HG02884 (cell line): ENCODE measurements around the gene XPNPEP1.

Experiments
- ATAC-seq: cut with Tn5 transposase; IDR thresholded peaks from one replicate; pipeline ENCODE4 v1.9.1; 2021; ENCODE audit warnings: mild to moderate bottlenecking, moderate library complexity; ENCODE audit not compliant: unreplicated experiment

The XPNPEP1 gene

DNA sequence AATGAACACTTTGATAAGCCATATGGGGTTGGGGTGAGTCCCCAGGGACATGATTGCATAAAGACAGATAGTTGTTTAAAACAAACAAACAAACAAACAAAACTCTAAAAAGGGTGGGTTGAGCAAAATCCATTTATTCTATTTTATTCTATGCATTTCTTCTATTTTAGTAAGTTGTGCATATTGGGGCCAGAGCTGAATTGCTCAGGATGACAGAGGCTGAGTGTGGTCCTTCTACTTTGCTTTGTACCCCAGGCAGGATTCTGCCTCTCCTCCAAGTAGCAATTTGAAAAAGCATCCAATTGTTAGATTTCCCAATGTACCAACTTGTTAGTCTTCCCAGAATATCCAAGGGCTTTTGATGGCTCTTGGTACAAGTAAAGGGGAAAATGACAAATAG is 29.2 kb upstream of the XPNPEP1 start:
- no peak for ATAC-seq

DNA sequence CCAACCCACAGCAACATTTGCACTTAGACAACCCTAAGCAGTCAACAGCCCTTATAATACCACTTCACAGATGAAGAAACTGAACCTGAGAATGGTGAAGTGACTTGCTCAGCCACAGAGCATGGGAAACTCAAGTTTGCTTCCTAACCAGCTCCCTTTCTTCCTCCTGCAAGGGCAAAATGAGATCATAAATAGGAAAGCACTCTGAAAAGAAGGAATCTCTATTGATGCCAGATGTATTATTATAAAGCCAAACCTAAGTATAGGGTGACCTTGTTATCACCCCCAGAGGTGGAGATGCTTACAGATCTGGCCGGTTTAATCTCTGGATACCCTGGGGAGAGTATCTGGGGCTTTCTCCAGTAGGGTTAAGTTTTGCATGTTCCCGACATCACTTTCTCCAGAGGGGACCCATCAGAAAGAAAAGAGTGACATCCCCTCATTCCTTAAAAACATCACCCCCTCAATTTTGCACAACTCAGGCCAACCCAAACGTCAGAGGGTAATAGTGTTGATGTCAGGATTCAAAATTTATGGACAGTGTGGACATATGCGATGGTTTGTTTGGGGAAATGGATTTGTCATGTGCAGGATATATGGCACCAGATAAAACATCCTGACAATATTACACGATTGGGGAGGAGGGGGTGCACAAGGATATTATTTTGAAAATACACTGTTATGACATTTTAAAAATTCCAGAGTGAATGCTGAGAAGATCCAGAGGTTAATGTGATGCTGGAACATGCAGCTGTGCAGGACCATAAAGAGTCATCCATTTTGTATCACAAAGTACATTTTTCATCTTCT is 24.0 kb upstream of the XPNPEP1 start:
- ATAC-seq: no peak

DNA sequence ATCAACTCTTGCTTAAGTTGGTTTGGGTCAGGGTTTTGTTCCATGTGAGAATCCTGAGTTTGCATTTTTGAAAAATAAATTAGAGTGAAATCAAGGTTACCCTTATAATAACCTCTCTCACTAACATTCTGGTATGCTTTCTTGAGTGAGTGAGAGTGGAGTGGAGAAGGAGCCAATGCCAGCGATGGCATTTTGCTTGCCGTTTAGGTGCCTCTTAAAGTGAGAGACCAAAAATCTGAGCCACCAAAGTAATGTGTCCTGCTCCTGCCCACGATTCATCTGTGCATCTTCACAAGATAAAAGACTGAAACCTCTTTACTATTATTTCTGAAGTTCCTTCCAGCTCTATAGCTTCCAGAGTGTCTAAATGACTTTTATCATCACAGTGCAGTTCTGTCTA is 23.4 kb upstream of the XPNPEP1 start:
- no peak for ATAC-seq

DNA sequence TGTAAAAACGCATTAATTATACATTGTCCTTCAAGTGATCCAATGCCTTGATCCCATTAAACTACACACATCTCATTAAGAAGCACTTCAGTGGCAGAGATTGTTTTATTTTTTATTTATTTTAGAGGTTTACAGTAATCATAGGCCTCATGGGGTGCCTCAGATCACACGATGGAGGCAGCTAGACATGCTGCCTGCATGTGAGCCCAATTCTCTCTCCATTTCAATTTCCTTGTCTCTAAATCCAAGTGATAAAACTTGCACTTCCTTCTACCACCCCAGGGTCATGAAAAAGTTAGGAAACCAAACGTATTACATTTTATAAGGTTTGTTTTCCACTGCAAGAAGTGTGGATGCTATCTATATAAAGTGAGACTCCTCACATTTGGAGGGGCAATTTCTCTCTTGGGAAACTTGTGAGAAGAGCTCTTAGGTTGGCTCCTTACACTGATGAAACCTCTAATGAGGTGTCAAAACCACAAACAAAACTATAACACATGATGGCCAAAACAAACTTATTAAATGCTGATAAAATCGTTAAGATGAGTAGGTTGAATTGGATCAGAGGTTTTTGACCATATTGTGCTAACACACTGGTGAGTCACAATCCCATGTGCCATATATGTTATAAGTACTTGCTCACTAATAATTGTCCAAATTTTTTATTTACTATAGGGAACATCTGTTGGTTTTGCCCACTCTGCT is 22.3 kb upstream of the XPNPEP1 start:
- ATAC-seq: no peak

DNA sequence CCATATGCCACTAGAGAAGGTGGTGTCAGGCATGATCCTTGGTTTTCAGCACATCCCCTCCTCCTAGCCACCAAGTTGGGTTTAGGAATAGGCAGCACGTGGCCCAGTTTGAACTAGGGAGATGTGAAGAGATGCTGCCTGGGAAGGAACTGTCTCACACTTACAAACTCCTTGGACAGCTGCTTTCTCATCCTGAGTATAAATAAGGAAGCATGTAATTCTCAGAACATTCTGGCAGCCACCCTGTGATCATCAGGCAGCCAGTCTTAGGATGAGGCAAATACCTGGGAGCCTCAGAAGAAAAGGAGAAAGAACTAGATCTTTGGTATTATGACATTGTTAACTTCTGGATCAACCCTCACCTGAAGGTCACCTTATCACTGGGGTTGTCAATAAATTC is 21.3 kb upstream of the XPNPEP1 start:
- no peak for ATAC-seq

DNA sequence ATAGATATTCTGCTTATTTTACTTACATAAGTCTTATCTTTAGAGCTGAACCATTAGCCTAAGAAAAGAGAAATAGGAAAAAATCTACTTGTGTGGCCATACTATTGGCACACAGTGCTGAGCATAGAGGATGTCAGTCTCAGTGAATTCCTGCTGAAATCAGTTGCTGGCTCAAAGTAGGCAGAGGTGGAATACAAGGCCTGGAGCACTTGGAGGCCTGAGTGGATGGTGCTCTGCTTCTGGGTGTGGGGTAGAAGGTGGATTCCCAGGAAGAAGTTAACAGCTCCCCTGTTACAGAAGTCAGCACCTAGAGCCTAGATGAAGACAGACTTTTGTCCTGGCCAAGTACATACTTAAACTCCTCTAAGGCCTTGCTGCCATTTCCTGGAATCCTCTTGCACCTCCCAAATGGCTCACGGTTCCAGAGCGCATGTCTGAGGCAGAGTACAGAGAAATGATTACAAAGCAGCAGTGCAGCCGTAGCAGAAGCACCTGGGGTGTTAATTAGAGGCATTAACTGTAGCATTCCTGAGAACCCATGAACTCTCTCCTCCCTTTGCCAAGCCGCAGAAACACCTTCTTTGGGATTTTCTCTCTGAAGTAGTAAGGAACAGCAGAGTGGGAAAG is 18.0 kb upstream of the XPNPEP1 start:
- no peak for ATAC-seq

DNA sequence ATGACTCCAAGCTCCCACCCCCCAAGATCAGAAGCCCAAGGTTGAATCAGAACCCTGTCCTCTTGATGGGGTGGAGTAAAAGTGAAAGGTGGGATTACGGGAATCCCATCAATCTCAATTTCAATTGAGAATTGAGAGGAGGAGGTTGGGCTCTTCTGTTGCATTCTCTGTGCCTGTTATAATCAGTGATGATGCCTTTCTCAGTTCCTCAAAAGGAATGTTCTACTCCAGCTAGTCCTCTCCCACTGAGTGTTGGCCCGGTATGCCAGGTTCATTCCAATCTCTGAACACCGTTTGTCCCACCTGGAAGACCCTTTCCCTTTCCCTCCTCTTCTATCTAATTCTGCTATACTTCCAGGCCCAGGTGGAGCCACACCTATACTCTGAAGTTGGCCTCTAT is 17.2 kb upstream of the XPNPEP1 start:
- ATAC-seq: no peak

DNA sequence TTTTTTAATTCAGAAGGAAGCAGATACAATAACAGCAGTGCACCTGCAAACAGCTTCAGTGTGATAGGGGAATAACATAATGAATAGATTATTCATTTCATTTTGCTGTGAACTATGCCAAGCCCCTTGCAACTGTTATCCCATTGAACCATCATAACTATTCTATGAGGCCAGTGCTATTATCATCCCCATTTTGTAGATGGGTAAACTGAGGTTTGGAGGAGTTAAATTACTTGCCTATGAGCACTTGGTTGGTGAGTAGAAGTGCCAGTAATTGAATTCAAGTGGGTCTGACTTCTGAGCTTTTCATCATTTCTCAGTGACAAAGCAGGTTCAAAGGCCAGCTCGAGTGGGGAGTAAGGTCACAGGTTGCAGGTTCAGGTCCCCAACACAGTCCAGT is 16.8 kb upstream of the XPNPEP1 start:
- no peak for ATAC-seq

DNA sequence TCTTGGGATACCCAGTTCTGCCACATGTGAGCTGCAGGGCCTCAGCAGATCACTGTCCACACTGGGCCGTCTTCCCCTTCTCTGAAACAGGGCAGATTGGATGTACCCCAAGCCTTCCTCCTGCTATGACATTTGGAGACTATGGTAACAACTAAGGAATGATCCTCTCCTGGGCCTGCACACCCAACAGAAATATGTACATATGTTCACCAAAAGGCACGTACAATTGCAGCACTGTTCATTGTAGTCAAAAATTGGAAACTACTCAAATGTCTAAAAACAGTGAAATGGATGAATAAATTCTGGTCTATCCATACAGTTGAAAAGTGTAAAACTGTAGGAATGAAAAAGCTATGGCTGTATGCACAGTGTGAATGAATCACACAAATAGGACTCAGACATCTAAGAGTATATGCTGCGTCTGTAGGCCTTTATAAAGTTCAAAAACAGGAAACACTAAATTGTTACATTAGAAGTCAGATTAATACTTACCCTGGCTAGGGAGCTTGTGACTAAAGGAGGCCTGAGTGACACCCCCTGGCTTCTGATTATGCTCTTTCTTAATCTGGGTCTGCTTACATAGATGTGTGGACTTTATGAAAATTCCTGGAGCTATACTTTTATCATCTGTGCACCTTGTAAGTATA is 16.1 kb upstream of the XPNPEP1 start:
- no peak for ATAC-seq

DNA sequence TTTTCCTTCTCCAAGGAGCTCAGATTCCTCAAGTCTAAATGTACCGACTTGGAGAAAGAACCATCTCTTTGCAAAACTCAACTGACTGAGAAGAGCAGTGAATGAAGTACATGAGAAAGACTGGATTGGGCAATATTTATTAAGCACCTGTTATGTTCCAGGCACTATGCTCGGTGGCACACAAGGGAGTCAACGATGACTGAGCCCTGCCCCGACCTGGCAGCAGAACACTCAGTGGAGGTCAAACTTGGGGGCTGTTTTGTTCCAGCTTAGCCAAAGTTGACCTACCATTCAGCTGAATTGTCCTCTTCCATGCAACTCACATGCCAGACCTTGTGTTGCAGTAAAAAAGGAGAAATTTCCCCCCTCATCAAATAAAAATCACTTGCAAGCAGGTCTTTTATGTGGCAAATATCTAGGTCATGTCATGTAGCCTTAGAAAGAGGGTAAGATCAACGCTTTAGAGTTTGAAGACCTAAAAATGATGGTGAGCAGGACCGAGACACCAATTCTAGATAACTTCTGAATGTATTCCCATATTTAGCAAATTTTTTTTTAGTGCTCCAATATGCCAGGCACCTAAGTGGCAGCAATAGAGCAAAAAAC is 14.3 kb upstream of the XPNPEP1 start:
- no peak for ATAC-seq

DNA sequence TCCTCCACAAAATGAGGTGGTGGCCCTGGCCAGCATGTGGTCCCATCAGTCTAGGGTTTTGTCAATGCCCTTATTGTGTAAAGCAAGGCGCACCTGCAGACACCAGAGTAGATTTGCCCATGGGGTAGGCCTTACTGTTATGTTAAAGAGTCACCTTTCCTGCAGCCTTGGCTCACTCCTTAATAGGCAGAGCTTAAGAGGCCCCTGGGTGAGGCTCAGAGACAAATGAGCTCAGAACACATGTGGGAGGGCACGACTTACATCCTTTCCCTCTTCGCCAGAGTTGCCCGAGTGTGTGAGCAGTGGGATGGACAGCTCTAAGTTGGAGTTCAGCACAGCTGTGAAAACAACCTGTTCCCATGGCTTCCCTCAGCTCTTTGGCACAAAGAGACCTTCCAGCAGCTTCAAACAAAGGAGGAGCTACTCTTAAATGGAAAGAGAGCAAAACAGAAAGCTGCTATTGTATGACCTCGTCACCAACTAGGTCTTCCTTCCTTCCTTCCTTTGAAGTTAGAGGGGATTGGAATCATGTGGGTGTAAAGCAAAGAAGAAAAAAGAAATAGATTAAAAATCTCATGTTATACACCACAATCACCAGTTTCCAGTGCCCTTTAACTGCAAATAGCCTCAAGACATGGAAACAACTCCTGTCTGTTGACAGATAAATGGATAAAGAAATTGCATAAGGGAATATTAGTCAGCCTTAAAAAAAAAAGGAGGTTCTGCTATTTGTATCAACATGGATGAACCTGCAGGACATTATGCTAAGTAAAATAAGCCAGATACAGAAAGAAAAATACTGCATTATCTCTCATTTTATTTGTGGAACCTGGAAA is 11.9 kb upstream of the XPNPEP1 start:
- ATAC-seq: no peak

DNA sequence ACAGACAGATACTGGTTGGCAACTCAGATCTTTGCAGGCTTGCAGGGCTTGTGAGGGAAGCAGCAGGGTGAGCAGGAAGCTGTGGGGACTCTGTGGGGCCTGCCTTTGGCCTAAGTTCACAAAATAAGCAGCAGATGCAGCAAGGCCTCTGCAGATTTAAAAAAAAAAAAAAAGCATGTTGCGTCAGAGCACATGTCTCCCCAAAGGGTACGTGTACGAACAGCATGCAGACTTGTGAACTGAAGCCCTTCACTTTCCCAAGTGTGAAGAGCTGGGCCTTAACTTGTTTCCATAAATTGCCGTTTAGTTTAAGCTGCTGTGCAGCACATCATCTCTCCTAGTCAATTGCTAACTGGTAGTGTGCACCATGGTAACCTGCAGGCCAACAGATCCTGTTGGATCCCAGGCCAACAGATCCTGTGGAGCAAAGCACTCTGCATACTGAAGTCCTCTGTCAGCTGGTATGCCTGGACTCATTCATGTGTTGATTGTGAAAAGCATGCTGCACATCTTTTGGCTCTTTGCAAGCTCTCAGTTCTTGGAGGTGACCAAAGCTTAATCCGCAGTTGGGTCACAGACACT is 10.8 kb upstream of the XPNPEP1 start:
- ATAC-seq: no peak

DNA sequence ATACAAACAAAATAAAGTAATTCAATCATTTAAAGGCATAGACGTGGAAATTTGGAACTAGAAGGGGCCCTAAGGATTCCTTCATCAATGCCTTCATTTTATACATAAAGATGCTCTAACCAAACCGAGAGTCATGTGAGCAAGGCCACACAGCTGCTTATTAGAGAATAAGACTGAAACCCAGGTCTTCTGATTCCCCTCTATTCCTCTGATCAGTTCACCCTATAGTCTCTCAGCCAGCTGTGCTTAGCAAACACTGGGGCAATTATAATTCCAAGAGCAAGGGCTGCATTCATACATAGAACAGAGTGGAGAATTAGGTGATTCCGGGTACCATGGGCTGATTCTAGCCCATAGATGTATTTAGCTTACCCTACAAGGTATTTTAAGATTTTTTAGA is 9.7 kb upstream of the XPNPEP1 start:
- no peak for ATAC-seq

DNA sequence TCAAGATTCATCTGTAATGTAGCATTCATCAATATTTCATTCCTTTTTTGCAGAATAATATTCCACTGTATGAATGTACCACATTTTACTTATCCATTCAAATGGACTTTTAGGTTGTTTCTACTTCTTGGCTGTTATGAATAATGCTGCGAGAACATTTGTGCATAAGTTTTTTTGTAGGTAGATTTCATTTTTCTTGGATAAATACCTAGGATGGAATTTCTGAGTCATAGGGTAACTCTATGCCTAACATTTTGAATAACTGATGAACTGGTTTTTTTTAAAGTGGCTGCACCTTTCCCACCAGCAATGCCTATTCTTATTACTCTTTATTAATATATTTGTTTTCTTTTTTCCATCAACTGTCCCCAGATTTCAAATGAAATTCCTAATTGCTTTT is 9.1 kb upstream of the XPNPEP1 start:
- ATAC-seq: no peak

DNA sequence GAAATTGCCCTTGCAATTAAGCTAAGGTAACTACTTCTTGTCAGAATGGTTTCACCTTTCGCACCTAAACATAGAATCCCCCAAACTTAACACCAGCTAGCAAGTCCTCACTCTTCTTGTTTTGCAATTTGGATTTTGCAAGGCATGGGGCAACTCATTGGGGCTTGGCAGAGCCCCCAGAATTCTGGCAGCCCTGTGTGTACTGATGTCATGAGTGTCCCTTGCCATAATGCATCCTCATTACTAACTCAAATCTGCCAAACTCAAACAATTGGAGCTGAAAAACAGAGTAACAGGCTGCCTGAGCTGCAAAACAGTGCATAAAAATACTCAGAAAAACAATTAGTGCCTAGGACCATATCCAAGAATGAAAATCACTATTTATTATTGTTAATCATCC is 7.9 kb upstream of the XPNPEP1 start:
- ATAC-seq: no peak

DNA sequence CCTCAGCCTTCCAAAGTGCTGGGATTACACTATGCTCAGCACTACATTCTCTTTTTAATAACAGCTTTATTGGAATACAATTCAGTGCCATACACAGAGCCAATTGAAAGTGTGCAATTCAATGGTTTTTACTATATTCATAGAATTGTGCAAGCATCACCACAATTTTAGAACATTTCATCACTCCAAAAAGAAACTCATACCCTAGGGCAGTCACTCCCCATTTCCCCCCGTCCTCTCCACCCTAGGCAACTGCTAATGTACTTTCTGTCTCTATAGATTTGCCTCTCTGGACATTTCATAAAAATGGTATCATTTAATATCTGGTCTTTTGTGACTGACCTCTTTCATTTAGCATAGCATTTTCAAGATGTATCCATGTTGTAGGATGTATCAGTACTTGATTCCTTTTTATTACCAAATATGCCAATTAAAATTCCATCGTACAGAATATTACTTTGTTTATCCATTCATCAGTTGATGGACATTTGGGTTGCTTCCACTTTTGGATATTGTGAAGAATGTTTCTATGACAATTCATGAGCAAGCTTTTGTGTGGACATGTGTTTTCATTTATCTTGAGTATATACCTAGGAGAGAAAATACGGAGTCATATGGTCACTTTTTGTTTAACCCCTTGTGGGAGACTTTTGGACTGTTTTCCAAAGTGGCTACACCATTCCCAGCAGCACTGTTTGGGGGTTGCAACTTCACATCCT is 6.3 kb upstream of the XPNPEP1 start:
- no peak for ATAC-seq

DNA sequence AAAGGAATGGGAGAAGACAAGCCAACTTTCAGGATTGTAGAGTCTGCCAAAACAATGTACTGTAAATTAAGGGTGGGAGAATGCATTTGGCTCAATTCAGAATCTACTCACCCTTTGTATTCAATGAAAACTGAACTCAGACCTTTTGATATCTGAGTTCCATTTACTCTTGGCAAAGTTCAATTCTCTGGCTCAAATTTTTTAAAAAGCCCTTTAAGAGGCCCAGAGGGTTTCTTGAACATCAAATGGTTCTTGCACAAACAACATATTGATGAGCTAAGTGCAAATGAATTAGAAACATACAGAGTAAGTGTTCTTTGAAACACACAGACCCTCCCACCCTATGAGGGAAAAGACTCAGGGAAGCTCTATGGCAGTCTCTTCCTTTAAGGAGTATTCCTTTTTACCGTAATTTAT is 5.2 kb upstream of the XPNPEP1 start:
- ATAC-seq: no peak

DNA sequence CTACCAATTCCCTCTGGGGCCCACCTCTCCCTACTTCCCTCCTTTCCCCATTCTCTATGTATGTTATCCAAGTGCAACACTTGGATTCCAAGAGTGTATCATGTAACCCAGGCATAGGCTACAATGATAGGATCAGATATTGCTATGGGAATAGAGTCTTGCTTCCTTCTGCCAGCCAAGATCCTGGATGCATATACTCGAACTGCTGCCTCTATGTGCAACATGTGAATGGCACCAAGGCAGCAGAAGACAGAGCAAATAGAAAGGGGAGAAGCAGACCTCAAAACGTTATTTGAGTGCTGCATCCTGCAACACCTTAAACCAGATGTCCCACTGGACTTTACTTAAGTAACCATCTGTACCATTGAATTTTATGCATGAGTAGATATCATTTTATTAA is 3.5 kb upstream of the XPNPEP1 start:
- no peak for ATAC-seq

DNA sequence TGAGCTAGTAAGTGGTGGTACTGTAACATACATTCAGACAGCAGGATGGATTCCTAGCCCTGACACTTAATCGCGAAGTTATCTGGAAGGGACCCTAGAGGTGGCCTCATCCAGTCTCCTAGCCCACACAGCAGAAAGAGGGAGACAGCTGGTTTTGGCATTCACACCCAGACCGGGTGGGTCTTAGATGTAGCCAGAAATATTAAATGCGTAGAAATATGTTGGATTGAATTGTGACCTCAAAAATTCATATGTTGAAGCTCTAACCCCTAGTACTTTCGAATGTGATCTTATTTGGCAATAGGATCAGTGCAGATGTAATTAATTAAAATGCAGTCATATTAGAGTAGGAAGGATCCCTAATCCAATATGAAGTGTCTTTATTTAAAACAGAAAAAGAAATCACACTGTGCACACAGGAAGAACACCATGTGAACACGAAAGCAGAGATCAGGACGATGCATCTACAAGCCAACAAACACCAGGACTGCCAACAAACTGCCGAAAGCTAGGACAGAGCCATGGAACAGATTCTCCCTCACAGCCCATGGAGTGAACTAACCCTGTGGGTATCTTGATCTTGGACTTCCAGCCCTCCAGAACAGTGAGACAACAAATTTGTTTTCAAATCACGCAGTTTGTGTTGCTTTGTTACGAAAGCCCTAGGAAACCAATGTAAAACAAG is 2.9 kb upstream of the XPNPEP1 start:
- ATAC-seq: no peak
